HepG2 (cell line): ENCODE results near the gene HSDL1. TPM values are rescaled to one million over a fixed set of nuclear protein-coding genes. Genes with fewer than 3 reads are reported as not detected.
A peak's percentile ranks its signal among the peaks of the same experiment; 100 is the strongest.

ENCODE experiments used
- HMGXB4 ChIP-seq, 2 experiments: sonication (generic) in 1 of 2; formaldehyde crosslinking in 1 of 2; IDR thresholded peaks; 2 replicates each; pipeline versions ENCODE4 v1.4.0 to v1.6.1; 2018 to 2020; ENCODE audit warnings: missing genetic modification reagents in 2 of 2, borderline replicate concordance in 1 of 2, low read depth in 1 of 2, mild to moderate bottlenecking in 1 of 2, missing biosample characterization in 1 of 2
- HNRNPL ChIP-seq: fragments of 200-400 bp; formaldehyde crosslinking; IDR thresholded peaks from 2 replicates; pipeline ENCODE4 v1.6.1; 2017; ENCODE audit warnings: mild to moderate bottlenecking, low read depth, low read length
- MTA1 ChIP-seq: sonication (generic); formaldehyde crosslinking; IDR thresholded peaks from 2 replicates; pipeline ENCODE4 v1.4.0; 2020; ENCODE audit warnings: missing genetic modification reagents, mild to moderate bottlenecking, borderline replicate concordance
- NFYC ChIP-seq: IDR thresholded peaks from 2 replicates; pipeline ENCODE4 v1.6.1; 2016; ENCODE audit warnings: missing genetic modification reagents, missing compliant biosample characterization
- PCBP1 ChIP-seq: fragments of 200-400 bp; formaldehyde crosslinking; IDR thresholded peaks from 2 replicates; pipeline ENCODE4 v1.6.1; 2017; ENCODE audit warnings: mild to moderate bottlenecking, low read depth, low read length, borderline replicate concordance
- TBX3 ChIP-seq: fragments of 450-650 bp; IDR thresholded peaks from 2 replicates; pipeline ENCODE4 v1.6.1; 2017; ENCODE audit warnings: antibody characterized with exemption, mild to moderate bottlenecking, inconsistent platforms, borderline replicate concordance
- UBTF ChIP-seq: sonication (generic); formaldehyde crosslinking; IDR thresholded peaks from 2 replicates; pipeline ENCODE4 v1.4.0; 2020; ENCODE audit warnings: mild to moderate bottlenecking, missing genetic modification reagents
- ZC3H4 ChIP-seq: sonication (generic); formaldehyde crosslinking; IDR thresholded peaks from 2 replicates; pipeline ENCODE4 v1.4.0; 2020; ENCODE audit warnings: missing genetic modification reagents, borderline replicate concordance
- ZNF563 ChIP-seq: sonication (generic); formaldehyde crosslinking; IDR thresholded peaks from 2 replicates; pipeline ENCODE4 v1.8.0; 2022; ENCODE audit warnings: mild to moderate bottlenecking, moderate library complexity, missing genetic modification reagents
- ZNF615 ChIP-seq: sonication (generic); formaldehyde crosslinking; IDR thresholded peaks from 2 replicates; pipeline ENCODE4 v1.5.0; 2020; ENCODE audit warnings: mild to moderate bottlenecking, missing genetic modification reagents, borderline replicate concordance
- ZNF687 ChIP-seq: sonication (generic); formaldehyde crosslinking; IDR thresholded peaks from 2 replicates; pipeline ENCODE4 v1.5.1; 2020; ENCODE audit warnings: mild to moderate bottlenecking, missing genetic modification reagents, moderate library complexity
- ZNF737 ChIP-seq: sonication (generic); formaldehyde crosslinking; IDR thresholded peaks from 2 replicates; pipeline ENCODE4 v1.5.0; 2020; ENCODE audit warnings: missing genetic modification reagents, mild to moderate bottlenecking, borderline replicate concordance
- ZNF788 ChIP-seq: sonication (generic); formaldehyde crosslinking; IDR thresholded peaks from 2 replicates; pipeline ENCODE4 v1.5.0; 2020; ENCODE audit warnings: mild to moderate bottlenecking, missing genetic modification reagents, borderline replicate concordance
- polyA plus RNA-seq, 8 experiments: library from polyadenylated mRNA; depleted of rRNA in 3 of 8; stranded (reverse) in 7 of 8; unstranded in 1 of 8; fragments of >200 nt; fragmentation: Illumina TruSeq in 4 of 8; extraction: Trizol in 4 of 8; gene quantifications; 2 replicates each; pipeline versions ENCODE4 v1.2.1 to v1.2.3, GENCODE V29; 2011 to 2016; ENCODE audit warnings: low read depth in 4 of 8, missing spikeins in 1 of 8, mixed read lengths in 1 of 8; ENCODE audit not compliant: insufficient read depth in 1 of 8
- total RNA-seq, 5 experiments: library from RNA; depleted of rRNA; stranded (reverse); fragments of >200 nt; fragmentation: Illumina TruSeq; extraction: Trizol; gene quantifications; 2 replicates each; pipeline ENCODE4 v1.2.3, GENCODE V29; 2016; ENCODE audit warnings: low read depth in 1 of 5

Gene HSDL1
- total and polyA plus RNA-seq, 2 of the 13 experiments (the other 11 are each of a cell fraction or from before 2014, with no cell fraction given): 49.2 to 49.7 TPM

GRCh38 chr16:84176192-84177053, 31.4 kb upstream of the HSDL1 start (continued):
- TF ChIP-seq ZNF687 (CRISPR knock-in tag) (peak; percentile 45), ZNF563 (CRISPR knock-in tag) (0 out of 2 replicates have a peak, but pooled peaks have one; percentile 6), TBX3 (no peak), MTA1 (no peak), NFYC (0 out of 2 replicates have a peak, but pooled peaks have one; percentile 6), HMGXB4 (CRISPR knock-in tag; IDR thresholded peaks at IDR 0.05; ENCODE audit: borderline replicate concordance in 1 of 2, low read depth in 1 of 2) (0 out of 4 replicates have a peak, but pooled peaks have one; percentile 2 to 16), ZC3H4 (no peak), ZNF788 (CRISPR knock-in tag) (0 out of 2 replicates have a peak, but pooled peaks have one; percentile 3), ZNF737 (0 out of 2 replicates have a peak, but pooled peaks have one; percentile 41), ZNF615 (CRISPR knock-in tag) (no peak), HNRNPL (0 out of 2 replicates have a peak, but pooled peaks have one; percentile 54), PCBP1 (0 out of 2 replicates have a peak, but pooled peaks have one; percentile 31), UBTF (CRISPR knock-in tag) (peak; percentile 24; the same call in 1 of the 2 replicates)
